Measurements from ENCODE around the gene TRIM63.

The TRIM63 gene

GRCh38 chr1:26111530-26112406, 44.3 kb upstream of the TRIM63 start, which contains the start of gene PDIK1L (continued):
- TF ChIP-seq TSHZ1 (tag by site-specific recombination; IDR thresholded peaks at IDR 0.05; ENCODE audit: borderline replicate concordance) (no peak), ZNF18 (tag by site-specific recombination; IDR thresholded peaks at IDR 0.05) (no peak), SP2 (tag by site-specific recombination; IDR thresholded peaks at IDR 0.05) (peak; percentile 74), ZNF777 (tag by site-specific recombination; IDR thresholded peaks at IDR 0.05; ENCODE audit: borderline replicate concordance) (no peak), ZNF202 (tag by site-specific recombination; IDR thresholded peaks at IDR 0.05; ENCODE audit: borderline replicate concordance) (no peak), ZNF132 (tag by site-specific recombination; IDR thresholded peaks at IDR 0.05; ENCODE audit: borderline replicate concordance) (no peak), ZNF623 (tag by site-specific recombination; IDR thresholded peaks at IDR 0.05) (no peak), ZFP69B (tag by site-specific recombination; IDR thresholded peaks at IDR 0.05) (peak; percentile 57; the same call in 1 of the 2 replicates), ZNF521 (tag by site-specific recombination; IDR thresholded peaks at IDR 0.05) (no peak), ZNF707 (tag by site-specific recombination; IDR thresholded peaks at IDR 0.05) (no peak), WT1 (tag by site-specific recombination; IDR thresholded peaks at IDR 0.05) (peak; percentile 43; the same call in 1 of the 2 replicates), GLI4 (tag by site-specific recombination; IDR thresholded peaks at IDR 0.05) (0 out of 2 replicates have a peak, but pooled peaks have one; percentile 69), SP7 (tag by site-specific recombination; IDR thresholded peaks at IDR 0.05) (peak; percentile 87), ZNF544 (tag by site-specific recombination; IDR thresholded peaks at IDR 0.05) (no peak), ZNF585B (tag by site-specific recombination; IDR thresholded peaks at IDR 0.05) (no peak), KLF10 (tag by site-specific recombination; IDR thresholded peaks at IDR 0.05) (peak; percentile 100), ZNF433 (tag by site-specific recombination; IDR thresholded peaks at IDR 0.05; ENCODE audit: low read depth) (no peak), CTCF (tag by site-specific recombination; IDR thresholded peaks at IDR 0.05) (peak; percentile 28; the same call in 1 of the 2 replicates), ZIC2 (tag by site-specific recombination; IDR thresholded peaks at IDR 0.05) (peak; percentile 34; the same call in 1 of the 2 replicates), ZBTB17 (tag by site-specific recombination; IDR thresholded peaks at IDR 0.05) (no peak; the same call in none of the 2 replicates), KLF8 (tag by site-specific recombination; IDR thresholded peaks at IDR 0.05) (peak; percentile 66; the same call in 1 of the 2 replicates), ZNF169 (tag by site-specific recombination; IDR thresholded peaks at IDR 0.05) (no peak), FEZF1 (tag by site-specific recombination; IDR thresholded peaks at IDR 0.05) (no peak), ZNF19 (tag by site-specific recombination; IDR thresholded peaks at IDR 0.05; ENCODE audit: low read depth) (no peak), ZBTB21 (tag by site-specific recombination; IDR thresholded peaks at IDR 0.05) (no peak), SCRT1 (tag by site-specific recombination; IDR thresholded peaks at IDR 0.05; ENCODE audit: borderline replicate concordance) (no peak), ZBTB49 (tag by site-specific recombination; IDR thresholded peaks at IDR 0.05; ENCODE audit: low read depth) (no peak), ZNF610 (tag by site-specific recombination; IDR thresholded peaks at IDR 0.05; ENCODE audit: borderline replicate concordance) (peak; percentile 5), ZNF184 (tag by site-specific recombination; IDR thresholded peaks at IDR 0.05) (peak; percentile 54; the same call in 1 of the 2 replicates), GLIS2 (tag by site-specific recombination; IDR thresholded peaks at IDR 0.05) (peak; percentile 82), ZNF2 (tag by site-specific recombination; IDR thresholded peaks at IDR 0.05) (peak; percentile 62; the same call in 1 of the 2 replicates), ZNF501 (tag by site-specific recombination; IDR thresholded peaks at IDR 0.05) (peak; percentile 67; the same call in 1 of the 2 replicates)
